ENCODE measurements around the gene CDK14.

DNA sequence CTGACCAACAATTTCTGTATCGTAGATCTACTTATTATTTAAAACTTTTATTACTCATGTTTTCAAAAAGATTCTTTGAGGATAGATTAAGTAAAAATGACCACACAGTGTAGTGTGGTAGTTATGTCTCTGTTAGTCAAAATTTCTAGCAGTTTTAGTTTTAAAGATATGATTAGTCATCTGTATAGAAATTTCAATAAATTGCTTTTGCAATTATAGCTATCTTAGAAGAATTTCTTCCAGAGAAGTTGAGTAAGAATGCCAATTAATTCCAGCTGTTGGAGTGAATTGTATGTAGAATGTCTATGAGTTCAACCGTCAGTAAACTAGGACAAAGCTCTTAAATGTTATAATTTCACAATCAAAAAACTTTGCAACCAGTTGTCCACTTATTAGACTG lies 229.7 kb downstream of the CDK14 start:
- no peak for TF ChIP-seq EZH2phosphoT487 (IDR thresholded peaks at IDR 0.05; ENCODE audit: low read depth)
- TF ChIP-seq, protein P1, sequence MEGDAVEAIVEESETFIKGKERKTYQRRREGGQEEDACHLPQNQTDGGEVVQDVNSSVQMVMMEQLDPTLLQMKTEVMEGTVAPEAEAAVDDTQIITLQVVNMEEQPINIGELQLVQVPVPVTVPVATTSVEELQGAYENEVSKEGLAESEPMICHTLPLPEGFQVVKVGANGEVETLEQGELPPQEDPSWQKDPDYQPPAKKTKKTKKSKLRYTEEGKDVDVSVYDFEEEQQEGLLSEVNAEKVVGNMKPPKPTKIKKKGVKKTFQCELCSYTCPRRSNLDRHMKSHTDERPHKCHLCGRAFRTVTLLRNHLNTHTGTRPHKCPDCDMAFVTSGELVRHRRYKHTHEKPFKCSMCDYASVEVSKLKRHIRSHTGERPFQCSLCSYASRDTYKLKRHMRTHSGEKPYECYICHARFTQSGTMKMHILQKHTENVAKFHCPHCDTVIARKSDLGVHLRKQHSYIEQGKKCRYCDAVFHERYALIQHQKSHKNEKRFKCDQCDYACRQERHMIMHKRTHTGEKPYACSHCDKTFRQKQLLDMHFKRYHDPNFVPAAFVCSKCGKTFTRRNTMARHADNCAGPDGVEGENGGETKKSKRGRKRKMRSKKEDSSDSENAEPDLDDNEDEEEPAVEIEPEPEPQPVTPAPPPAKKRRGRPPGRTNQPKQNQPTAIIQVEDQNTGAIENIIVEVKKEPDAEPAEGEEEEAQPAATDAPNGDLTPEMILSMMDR (IDR thresholded peaks at IDR 0.05; ENCODE audit: low read depth, low read length): no peak

Data from OCI-LY3 (cell line).